Activated T-helper 17 cell treated with anti-CD3 and anti-CD28 coated beads, Interleukin-2, amount 50 U/mL, for 72 hours (primary cell): ENCODE results near the gene SNX32. TPM values are rescaled to one million over a fixed set of nuclear protein-coding genes. Genes with fewer than 3 reads are reported as not detected.
"Not testable (repeated sequence)": the region's sequence is repeated elsewhere in the genome, so short reads cannot be mapped to it uniquely, and the experiment has no call there.

Experiments
- ATAC-seq: fragments of 150-1000 bp; cut with Tn5 transposase; replicated peaks from 2 replicates; pipeline ENCODE4 v1.10.0; 2021; ENCODE audit warnings: mild to moderate bottlenecking, moderate library complexity
- H3K27ac Mint-ChIP-seq: one replicate; pipeline ENCODE4 v1.8.0; 2022; ENCODE audit warnings: mixed read lengths
- H3K27me3 Mint-ChIP-seq: one replicate; pipeline ENCODE4 v1.8.0; 2022; ENCODE audit warnings: mixed read lengths
- H3K36me3 Mint-ChIP-seq: one replicate; pipeline ENCODE4 v1.8.0; 2022; ENCODE audit warnings: low read depth, mild to moderate bottlenecking, mixed read lengths
- H3K4me1 Mint-ChIP-seq: one replicate; pipeline ENCODE4 v1.8.0; 2022; ENCODE audit warnings: mixed read lengths
- H3K4me3 Mint-ChIP-seq: one replicate; pipeline ENCODE4 v1.8.0; 2022; ENCODE audit warnings: mild to moderate bottlenecking, mixed read lengths
- H3K9me3 Mint-ChIP-seq: one replicate; pipeline ENCODE4 v1.8.0; 2022; ENCODE audit warnings: mixed read lengths
- total RNA-seq, 2 donors: library from RNA; stranded (reverse); gene quantifications; one replicate each; pipeline ENCODE4 v1.2.3, GENCODE V29; 2022

The SNX32 gene
- total RNA-seq, 2 donors from 2014 or later = 1.6 to 6.6 TPM

- Mint-ChIP-seq H3K4me3 (no peak overlapping the region), H3K27ac (no peak overlapping the region), H3K36me3 (no peaks in the 10 kb centered on the region), H3K4me1 (peaks cover 20% of the 10 kb centered on the region), H3K27me3 (peaks cover 4% of the 10 kb centered on the region), H3K9me3 (no peaks in the 10 kb centered on the region)
- ATAC-seq = no peak
These were observed 439 bp downstream of the SNX32 start for GRCh38 chr11:65834202-65834601.

GRCh38 chr11:65842144-65842543 lies 8.4 kb downstream of the SNX32 start:
- H3K27ac Mint-ChIP-seq = no peak overlapping the region
- H3K9me3 Mint-ChIP-seq = no peaks in the 10 kb centered on the region
- no peaks in the 10 kb centered on the region for H3K4me1 Mint-ChIP-seq
- H3K27me3 Mint-ChIP-seq = no peaks in the 10 kb centered on the region
- no peaks in the 10 kb centered on the region for H3K36me3 Mint-ChIP-seq
- ATAC-seq = no peak
- no peak overlapping the region for H3K4me3 Mint-ChIP-seq

GRCh38 chr11:65843811-65844210 lies 10.0 kb downstream of the SNX32 start:
- Mint-ChIP-seq H3K4me3 (no peak overlapping the region), H3K4me1 (no peaks in the 10 kb centered on the region), H3K36me3 (no peaks in the 10 kb centered on the region), H3K9me3 (no peaks in the 10 kb centered on the region), H3K27ac (no peak overlapping the region), H3K27me3 (no peaks in the 10 kb centered on the region)
- ATAC-seq = no peak

- Mint-ChIP-seq H3K4me3 (no peak overlapping the region), H3K4me1 (no peaks in the 10 kb centered on the region), H3K9me3 (no peaks in the 10 kb centered on the region), H3K27me3 (no peaks in the 10 kb centered on the region), H3K36me3 (no peaks in the 10 kb centered on the region), H3K27ac (no peak overlapping the region)
- ATAC-seq = no peak
These were observed 10.6 kb downstream of the SNX32 start for GRCh38 chr11:65844231-65844872.

GRCh38 chr11:65847746-65848145 lies 14.0 kb downstream of the SNX32 start:
- Mint-ChIP-seq H3K36me3 (peaks cover 12% of the 10 kb centered on the region), H3K4me3 (no peak overlapping the region), H3K9me3 (no peaks in the 10 kb centered on the region), H3K27me3 (no peaks in the 10 kb centered on the region), H3K4me1 (no peaks in the 10 kb centered on the region), H3K27ac (no peak overlapping the region)
- ATAC-seq = no peak

- not testable (repeated sequence) for ATAC-seq, H3K27me3 Mint-ChIP-seq, H3K27ac Mint-ChIP-seq, H3K4me3 Mint-ChIP-seq, H3K9me3 Mint-ChIP-seq, H3K4me1 Mint-ChIP-seq
- peaks cover 21% of the 10 kb centered on the region for H3K36me3 Mint-ChIP-seq
These were observed 14.9 kb downstream of the SNX32 start for GRCh38 chr11:65848693-65849092.

- peak overlapping the region; percentile 36 for H3K27ac Mint-ChIP-seq
- H3K9me3 Mint-ChIP-seq = no peaks in the 10 kb centered on the region
- H3K4me1 Mint-ChIP-seq = peaks cover 2% of the 10 kb centered on the region
- no peak for ATAC-seq
- H3K4me3 Mint-ChIP-seq = no peak overlapping the region
- peaks cover 28% of the 10 kb centered on the region for H3K36me3 Mint-ChIP-seq
- no peaks in the 10 kb centered on the region for H3K27me3 Mint-ChIP-seq
These were observed 15.6 kb downstream of the SNX32 start for GRCh38 chr11:65849366-65849765.

- no peak for ATAC-seq
- peaks cover 32% of the 10 kb centered on the region for H3K36me3 Mint-ChIP-seq
- H3K27me3 Mint-ChIP-seq = no peaks in the 10 kb centered on the region
- peaks cover 6% of the 10 kb centered on the region for H3K4me1 Mint-ChIP-seq
- no peak overlapping the region for H3K4me3 Mint-ChIP-seq
- no peaks in the 10 kb centered on the region for H3K9me3 Mint-ChIP-seq
- H3K27ac Mint-ChIP-seq = peak overlapping the region; percentile 36
These were observed 16.0 kb downstream of the SNX32 start for GRCh38 chr11:65849771-65850216.

- Mint-ChIP-seq H3K27ac (no peak overlapping the region), H3K36me3 (peaks cover 39% of the 10 kb centered on the region)
These were observed 16.7 kb downstream of the SNX32 start for GRCh38 chr11:65850217-65851082.

GRCh38 chr11:65851083-65851579 lies 17.4 kb downstream of the SNX32 start:
- H3K9me3 Mint-ChIP-seq = no peaks in the 10 kb centered on the region
- peak; percentile 63 for ATAC-seq
- H3K4me3 Mint-ChIP-seq = no peak overlapping the region
- H3K27me3 Mint-ChIP-seq = no peaks in the 10 kb centered on the region
- peaks cover 11% of the 10 kb centered on the region for H3K4me1 Mint-ChIP-seq
- peaks cover 45% of the 10 kb centered on the region for H3K36me3 Mint-ChIP-seq
- no peak overlapping the region for H3K27ac Mint-ChIP-seq

More at GRCh38 chr11:65850217-65851082, 16.7 kb downstream of the SNX32 start:
- no peaks in the 10 kb centered on the region for H3K27me3 Mint-ChIP-seq
- H3K4me1 Mint-ChIP-seq = peaks cover 8% of the 10 kb centered on the region
- H3K9me3 Mint-ChIP-seq = no peaks in the 10 kb centered on the region
- no peak overlapping the region for H3K4me3 Mint-ChIP-seq
- ATAC-seq = peak; percentile 8

GRCh38 chr11:65851811-65852507 lies 18.2 kb downstream of the SNX32 start:
- peak; percentile 5 for ATAC-seq
- no peaks in the 10 kb centered on the region for H3K27me3 Mint-ChIP-seq
- no peak overlapping the region for H3K4me3 Mint-ChIP-seq
- H3K4me1 Mint-ChIP-seq = peaks cover 19% of the 10 kb centered on the region
- peak overlapping the region; percentile 29 for H3K27ac Mint-ChIP-seq
- peaks cover 54% of the 10 kb centered on the region for H3K36me3 Mint-ChIP-seq
- H3K9me3 Mint-ChIP-seq = no peaks in the 10 kb centered on the region

GRCh38 chr11:65852508-65853245 lies 18.9 kb downstream of the SNX32 start:
- Mint-ChIP-seq H3K27ac (peak overlapping the region; percentile 29), H3K4me3 (no peak overlapping the region), H3K4me1 (peaks cover 19% of the 10 kb centered on the region), H3K36me3 (peaks cover 57% of the 10 kb centered on the region), H3K27me3 (no peaks in the 10 kb centered on the region), H3K9me3 (no peaks in the 10 kb centered on the region)
- ATAC-seq = no peak

- Mint-ChIP-seq H3K27ac (peak overlapping the region; percentile 67), H3K36me3 (peaks cover 63% of the 10 kb centered on the region), H3K9me3 (no peaks in the 10 kb centered on the region), H3K27me3 (no peaks in the 10 kb centered on the region), H3K4me1 (peaks cover 19% of the 10 kb centered on the region), H3K4me3 (peak overlapping the region; percentile 89)
- no peak for ATAC-seq
These were observed 19.6 kb downstream of the SNX32 start for GRCh38 chr11:65853246-65853979.
